Mesenchymal stem cell (in vitro differentiated cells and primary cell): Measurements from ENCODE around the gene SRC.
A peak's percentile ranks its signal among the peaks of the same experiment; 100 is the strongest.

Source experiments
- DNase-seq: peaks from one replicate; pipeline ENCODE4 v3.0.0-alpha.2; 2013
- H2AFZ ChIP-seq: one replicate; pipeline ENCODE4 v1.6.1; 2013; ENCODE audit warnings: low read depth, mild to moderate bottlenecking, control low read depth, inconsistent platforms, low read length, moderate library complexity
- H2AK5ac ChIP-seq: 2 replicates; pipeline ENCODE4 v1.6.1; 2013; ENCODE audit warnings: low read length, moderate library complexity, mild to moderate bottlenecking, inconsistent platforms; ENCODE audit not compliant: severe bottlenecking
- H2BK120ac ChIP-seq: one replicate; pipeline ENCODE4 v1.6.1; 2013; ENCODE audit warnings: low read depth, mild to moderate bottlenecking, inconsistent platforms, low read length, moderate library complexity
- H2BK12ac ChIP-seq, 2 experiments: one replicate each; pipeline ENCODE4 v1.6.1; 2013; ENCODE audit warnings: inconsistent platforms in 2 of 2, low read length in 2 of 2, mild to moderate bottlenecking in 2 of 2, moderate library complexity in 2 of 2, control low read depth in 1 of 2
- H2BK15ac ChIP-seq: one replicate; pipeline ENCODE4 v1.6.1; 2013; ENCODE audit warnings: mild to moderate bottlenecking, low read depth, inconsistent platforms; ENCODE audit not compliant: poor library complexity, severe bottlenecking
- H2BK5ac ChIP-seq: 2 replicates; pipeline ENCODE4 v1.6.1; 2013; ENCODE audit warnings: low read depth, mild to moderate bottlenecking, low read length, control low read depth, inconsistent platforms; ENCODE audit not compliant: poor library complexity, severe bottlenecking
- H3K14ac ChIP-seq, 2 experiments: one replicate each; pipeline ENCODE4 v1.6.1; 2013; ENCODE audit warnings: inconsistent platforms in 2 of 2, low read length in 2 of 2, control low read depth in 1 of 2, mild to moderate bottlenecking in 1 of 2, moderate library complexity in 1 of 2
- H3K18ac ChIP-seq, 2 experiments: one replicate each; pipeline ENCODE4 v1.6.1; 2013; ENCODE audit warnings: inconsistent platforms in 2 of 2, low read length in 2 of 2, control low read depth in 1 of 2, low read depth in 1 of 2, mild to moderate bottlenecking in 1 of 2
- H3K23ac ChIP-seq, 2 experiments: one replicate each; pipeline ENCODE4 v1.6.1; 2013; ENCODE audit warnings: inconsistent platforms in 2 of 2, low read length in 2 of 2, mild to moderate bottlenecking in 2 of 2, moderate library complexity in 2 of 2, control low read depth in 1 of 2
- H3K27ac ChIP-seq: 2 replicates; pipeline ENCODE4 v1.5.1; 2013; ENCODE audit warnings: mild to moderate bottlenecking, moderate library complexity, low read length, control low read depth, inconsistent platforms; ENCODE audit not compliant: poor library complexity, severe bottlenecking
- H3K27me3 ChIP-seq, 2 experiments: 2 replicates each; pipeline versions ENCODE4 v1.6.1 to v1.7.0; 2013; ENCODE audit warnings: low read length in 2 of 2, mild to moderate bottlenecking in 2 of 2, moderate library complexity in 2 of 2, control low read depth in 1 of 2, inconsistent platforms in 1 of 2; ENCODE audit not compliant: control insufficient read depth in 1 of 2, insufficient read depth in 1 of 2
- H3K36me3 ChIP-seq, 2 experiments: 2 replicates each; pipeline versions ENCODE4 v1.6.1 to v1.7.0; 2013; ENCODE audit warnings: low read length in 2 of 2, control low read depth in 1 of 2, inconsistent platforms in 1 of 2, low read depth in 1 of 2, mild to moderate bottlenecking in 1 of 2; ENCODE audit not compliant: insufficient read depth in 2 of 2, control insufficient read depth in 1 of 2
- H3K4ac ChIP-seq, 2 experiments: one replicate each; pipeline ENCODE4 v1.6.1; 2013; ENCODE audit warnings: inconsistent platforms in 2 of 2, low read length in 2 of 2, mild to moderate bottlenecking in 2 of 2, moderate library complexity in 2 of 2, control low read depth in 1 of 2, low read depth in 1 of 2
- H3K4me1 ChIP-seq: 2 replicates; pipeline ENCODE4 v1.6.1; 2013; ENCODE audit warnings: low read depth, low read length, control low read depth; ENCODE audit not compliant: control insufficient read depth, insufficient read depth
- H3K4me2 ChIP-seq: 2 replicates; pipeline ENCODE4 v1.6.1; 2013; ENCODE audit warnings: low read length, mild to moderate bottlenecking, inconsistent platforms; ENCODE audit not compliant: poor library complexity, severe bottlenecking
- H3K4me3 ChIP-seq, 2 experiments: 2 replicates each; pipeline versions ENCODE4 v1.5.1 to v1.7.0; 2013; ENCODE audit warnings: low read length in 2 of 2, mild to moderate bottlenecking in 2 of 2, control low read depth in 1 of 2, low read depth in 1 of 2; ENCODE audit not compliant: insufficient read depth in 1 of 2
- H3K79me1 ChIP-seq: replicated peaks from 2 replicates; pipeline ENCODE4 v1.6.1; 2013; ENCODE audit warnings: mild to moderate bottlenecking, control low read depth, low read length, inconsistent platforms; ENCODE audit not compliant: poor library complexity, severe bottlenecking
- H3K9ac ChIP-seq: 2 replicates; pipeline ENCODE4 v1.7.0; 2013; ENCODE audit warnings: mild to moderate bottlenecking, low read length, moderate library complexity
- H3K9me3 ChIP-seq: 2 replicates; pipeline ENCODE4 v1.7.0; 2013; ENCODE audit warnings: mild to moderate bottlenecking, low read length; ENCODE audit not compliant: control insufficient read depth
- H4K8ac ChIP-seq: one replicate; pipeline ENCODE4 v1.6.1; 2013; ENCODE audit warnings: inconsistent platforms, mild to moderate bottlenecking, low read length, moderate library complexity
- H4K91ac ChIP-seq: one replicate; pipeline ENCODE4 v1.6.1; 2013; ENCODE audit warnings: mild to moderate bottlenecking, low read length, inconsistent platforms
- WGBS: methylation state at CpG from one replicate; pipeline ENCODE4 v1.1.7; 2013; ENCODE audit warnings: mixed read lengths; 5-methylcytosine and 5-hydroxymethylcytosine counted together

The SRC gene

DNA sequence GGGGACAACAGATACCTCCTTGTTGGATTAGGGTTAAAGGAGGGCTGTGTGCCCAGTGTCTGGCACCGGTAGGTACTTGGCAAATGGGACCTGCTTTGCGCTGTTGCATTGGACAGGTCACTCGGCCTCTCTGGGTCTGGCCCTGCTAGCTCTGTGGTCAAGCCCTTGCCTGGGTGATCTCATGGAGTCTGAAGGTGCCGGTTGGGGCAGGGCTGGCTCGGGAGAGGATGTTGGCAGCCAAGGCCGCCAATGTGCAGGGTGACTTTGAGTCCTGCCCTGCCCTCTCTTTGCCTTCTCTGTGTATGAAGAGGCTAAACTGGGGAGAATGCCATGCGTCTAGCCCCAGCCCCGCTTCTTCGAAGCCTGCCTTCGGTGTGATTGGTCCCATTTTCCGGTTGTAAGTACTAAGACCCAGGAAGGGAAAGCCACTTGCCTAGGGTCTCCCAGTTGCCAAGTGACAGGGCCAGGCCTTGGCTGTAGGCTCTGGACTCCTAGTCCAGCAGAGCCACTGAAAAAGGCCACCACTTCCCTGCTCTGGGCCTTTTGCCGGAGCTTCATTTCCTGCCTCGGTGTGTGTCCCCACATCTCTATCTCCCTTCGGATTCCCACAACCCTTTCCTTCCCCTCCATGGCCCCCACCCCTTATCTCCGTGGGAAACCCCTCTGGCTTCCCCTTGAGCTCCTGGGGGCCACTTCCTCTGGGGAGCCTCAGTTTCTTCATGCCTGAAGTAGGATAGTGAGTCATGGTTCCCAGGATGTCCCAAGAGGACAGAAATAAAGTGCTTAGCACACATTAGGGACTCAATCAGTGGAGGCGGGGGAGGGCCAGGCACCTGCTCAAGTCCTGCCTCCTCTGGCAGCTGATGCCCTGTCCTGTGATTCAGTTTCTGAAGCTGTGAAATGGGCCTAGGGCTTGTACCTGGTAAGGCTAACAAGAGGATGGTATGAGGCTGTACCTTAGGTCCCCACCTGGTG is 3.9 kb downstream of the SRC start:
- peak overlapping the region; percentile 42 for H2AK5ac ChIP-seq
- H3K27me3 ChIP-seq: no peaks in the 10 kb centered on the region
- H4K8ac ChIP-seq: no peak overlapping the region
- H3K9me3 ChIP-seq: no peaks in the 10 kb centered on the region
- no peak overlapping the region for H2BK120ac ChIP-seq
- no peak overlapping the region for H3K4ac ChIP-seq
- no peak overlapping the region for H3K18ac ChIP-seq
- peaks cover 44% of the 10 kb centered on the region for H3K79me1 ChIP-seq
- peaks cover 12 to 57% of the 10 kb centered on the region in 2 experiments for H3K36me3 ChIP-seq
- peak; percentile 54 for DNase-seq
- H3K27ac ChIP-seq: no peak overlapping the region
- peaks cover 48% of the 10 kb centered on the region for H3K4me1 ChIP-seq
- H2BK5ac ChIP-seq: no peak overlapping the region
- no peak overlapping the region for H3K14ac ChIP-seq
- H3K23ac ChIP-seq: no peak overlapping the region
- H2BK15ac ChIP-seq: no peak overlapping the region
- no peak overlapping the region for H3K9ac ChIP-seq
- 86% methylated on average over 16 of the region's 16 CpGs for WGBS
- H3K4me2 ChIP-seq: no peak overlapping the region
- H2AFZ ChIP-seq: no peak overlapping the region
- no peak overlapping the region for H2BK12ac ChIP-seq
- H3K4me3 ChIP-seq: no peak overlapping the region
- H4K91ac ChIP-seq: no peak overlapping the region

- Histone ChIP-seq H3K9ac (no peak overlapping the region), H3K27me3 (no peaks in the 10 kb centered on the region), H3K23ac (no peak overlapping the region), H3K27ac (no peak overlapping the region), H4K8ac (no peak overlapping the region), H3K4me1 (peaks cover 43% of the 10 kb centered on the region), H2BK5ac (no peak overlapping the region), H2AFZ (no peak overlapping the region), H3K4me3 (no peak overlapping the region), H2BK120ac (no peak overlapping the region), H4K91ac (no peak overlapping the region), H2BK15ac (no peak overlapping the region), H2AK5ac (no peak overlapping the region), H3K9me3 (no peaks in the 10 kb centered on the region), H3K79me1 (peaks cover 52% of the 10 kb centered on the region), H3K4ac (no peak overlapping the region), H2BK12ac (no peak overlapping the region), H3K4me2 (no peak overlapping the region), H3K36me3 (peaks cover 12 to 58% of the 10 kb centered on the region in 2 experiments), H3K18ac (no peak overlapping the region), H3K14ac (no peak overlapping the region)
- WGBS: 96% methylated on average over 6 of the region's 7 CpGs
- DNase-seq: no peak
Measured at GRCh38 chr20:37350649-37351574, 5.0 kb downstream of the SRC start.

GRCh38 chr20:37351689-37352607 is 6.0 kb downstream of the SRC start:
- no peak overlapping the region for H3K4me3 ChIP-seq
- H3K4me2 ChIP-seq: no peak overlapping the region
- H2BK15ac ChIP-seq: no peak overlapping the region
- peaks cover 12 to 63% of the 10 kb centered on the region in 2 experiments for H3K36me3 ChIP-seq
- 89% methylated on average over 12 of the region's 12 CpGs for WGBS
- H2BK120ac ChIP-seq: no peak overlapping the region
- no peak overlapping the region for H2BK5ac ChIP-seq
- no peak overlapping the region for H4K91ac ChIP-seq
- H3K27me3 ChIP-seq: no peaks in the 10 kb centered on the region
- no peak overlapping the region for H2AK5ac ChIP-seq
- no peak overlapping the region for H3K27ac ChIP-seq
- H4K8ac ChIP-seq: no peak overlapping the region
- no peak overlapping the region for H3K4ac ChIP-seq
- no peak overlapping the region for H3K18ac ChIP-seq
- peaks cover 45% of the 10 kb centered on the region for H3K4me1 ChIP-seq
- no peaks in the 10 kb centered on the region for H3K9me3 ChIP-seq
- no peak overlapping the region for H2AFZ ChIP-seq
- H2BK12ac ChIP-seq: no peak overlapping the region
- no peak overlapping the region for H3K23ac ChIP-seq
- peaks cover 60% of the 10 kb centered on the region for H3K79me1 ChIP-seq
- DNase-seq: no peak
- no peak overlapping the region for H3K9ac ChIP-seq
- no peak overlapping the region for H3K14ac ChIP-seq
